Hepatocyte (in vitro differentiated cells): Measurements from ENCODE around the gene USP9Y. TPM values are rescaled to one million over a fixed set of nuclear protein-coding genes. Genes with fewer than 3 reads are reported as not detected.

Experiments used
- DNase-seq: peaks from one replicate; pipeline ENCODE4 v3.0.0-alpha.2; 2016; ENCODE audit warnings: low spot score
- H2AFZ ChIP-seq: fragments of 200-600 bp; sonication (generic); 2 replicates; pipeline ENCODE4 v1.6.0; 2016; ENCODE audit warnings: antibody characterized with exemption, mild to moderate bottlenecking
- H3K27ac ChIP-seq: fragments of 200-600 bp; sonication (generic); 2 replicates; pipeline ENCODE4 v1.5.1; 2016; ENCODE audit warnings: mild to moderate bottlenecking
- H3K27me3 ChIP-seq: fragments of 200-600 bp; sonication (generic); 2 replicates; pipeline ENCODE4 v1.6.1; 2016
- H3K36me3 ChIP-seq: fragments of 200-600 bp; sonication (generic); replicated peaks from 2 replicates; pipeline ENCODE4 v1.5.1; 2016; ENCODE audit warnings: low read depth; ENCODE audit not compliant: insufficient read depth
- H3K4me1 ChIP-seq: fragments of 200-600 bp; sonication (generic); 2 replicates; pipeline ENCODE4 v1.5.1; 2016; ENCODE audit warnings: mild to moderate bottlenecking, moderate library complexity; ENCODE audit not compliant: insufficient read depth
- H3K4me2 ChIP-seq: fragments of 200-600 bp; sonication (generic); 2 replicates; pipeline ENCODE4 v1.6.0; 2016
- H3K4me3 ChIP-seq: fragments of 200-600 bp; sonication (generic); 2 replicates; pipeline ENCODE4 v1.5.1; 2016; ENCODE audit warnings: mild to moderate bottlenecking
- H3K79me2 ChIP-seq: fragments of 200-600 bp; sonication (generic); 2 replicates; pipeline ENCODE4 v1.6.0; 2017; ENCODE audit warnings: mild to moderate bottlenecking
- H3K9me2 ChIP-seq: fragments of 200-600 bp; sonication (generic); replicated peaks from 2 replicates; pipeline ENCODE4 v1.6.0; 2017; ENCODE audit warnings: mild to moderate bottlenecking; ENCODE audit not compliant: insufficient read depth
- H3K9me3 ChIP-seq: fragments of 200-600 bp; sonication (generic); 2 replicates; pipeline ENCODE4 v1.5.1; 2016; ENCODE audit warnings: low read depth, mild to moderate bottlenecking
- H4K20me1 ChIP-seq: fragments of 200-600 bp; sonication (generic); 2 replicates; pipeline ENCODE4 v1.6.0; 2016; ENCODE audit warnings: mild to moderate bottlenecking; ENCODE audit not compliant: insufficient read depth, poor library complexity, severe bottlenecking
- CTCF ChIP-seq: fragments of 200-600 bp; sonication (generic); IDR thresholded peaks from 2 replicates; pipeline ENCODE4 v1.5.1; 2016; ENCODE audit warnings: antibody characterized with exemption, mild to moderate bottlenecking; ENCODE audit not compliant: poor library complexity
- EZH2 ChIP-seq: fragments of 200-600 bp; sonication (generic); IDR thresholded peaks from 2 replicates; pipeline ENCODE4 v1.6.1; 2016; ENCODE audit warnings: antibody characterized with exemption, mild to moderate bottlenecking, borderline replicate concordance
- EZH2phosphoT487 ChIP-seq: fragments of 200-600 bp; sonication (generic); IDR thresholded peaks from one replicate; pipeline ENCODE4 v1.6.1; 2018; ENCODE audit warnings: antibody characterized with exemption, mild to moderate bottlenecking, low read depth, moderate library complexity; ENCODE audit not compliant: unreplicated experiment, severe bottlenecking
- WGBS: methylation state at CpG from one replicate; pipeline ENCODE4 v1.1.6; 2016; ENCODE audit warnings: low lambda C conversion rate; ENCODE audit errors: missing lambda C conversion rate; 5-methylcytosine and 5-hydroxymethylcytosine counted together
- polyA plus RNA-seq: library from polyadenylated mRNA; unstranded; fragments of >200 nt; fragmentation: Nextera tagmentation; extraction: Ambion mirVana; gene quantifications from 2 replicates; pipeline ENCODE4 v1.2.1, GENCODE V29; 2016
- total RNA-seq: library from RNA; depleted of rRNA; stranded (reverse); fragments of >200 nt; gene quantifications from 2 replicates; pipeline ENCODE4 v1.2.3, GENCODE V29; 2014

The USP9Y gene
- total and polyA plus RNA-seq, 2 experiments from 2014 or later, result not detected

DNA sequence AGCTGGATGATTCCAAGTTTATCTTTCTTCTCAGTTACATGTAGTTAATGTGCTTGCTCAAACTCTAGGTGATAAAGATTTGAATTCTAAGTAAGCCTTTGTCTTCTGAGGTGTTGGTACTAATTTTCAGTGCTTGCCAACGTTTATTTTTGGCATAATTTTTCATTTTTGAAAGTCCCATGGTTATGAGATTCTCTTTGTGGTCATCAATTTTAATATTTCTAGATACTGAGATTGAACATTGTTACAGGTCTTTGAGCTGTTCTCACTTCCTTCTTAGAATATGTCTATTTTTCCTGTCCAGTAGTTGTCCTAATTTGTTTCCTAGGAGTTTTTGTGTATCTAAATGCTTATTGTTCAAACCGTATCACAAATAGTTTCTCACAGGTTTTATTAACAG is 40.4 kb downstream of the USP9Y start:
- no CpG with 5 or more reads among the region's 2 CpGs for WGBS
- TF ChIP-seq EZH2phosphoT487, result no peak
- TF ChIP-seq CTCF, result no peak
- TF ChIP-seq EZH2, result no peak
- no peaks in the 10 kb centered on the region for H4K20me1 ChIP-seq
- H3K4me3 ChIP-seq, result no peak overlapping the region
- H3K4me1 ChIP-seq, result no peaks in the 10 kb centered on the region
- H3K4me2 ChIP-seq, result no peak overlapping the region
- no peak for DNase-seq
- H2AFZ ChIP-seq, result no peak overlapping the region
- no peaks in the 10 kb centered on the region for H3K9me2 ChIP-seq
- H3K27me3 ChIP-seq, result no peaks in the 10 kb centered on the region
- no peaks in the 10 kb centered on the region for H3K36me3 ChIP-seq
- H3K27ac ChIP-seq, result no peak overlapping the region
- H3K9me3 ChIP-seq, result no peaks in the 10 kb centered on the region
- H3K79me2 ChIP-seq, result no peaks in the 10 kb centered on the region

DNA sequence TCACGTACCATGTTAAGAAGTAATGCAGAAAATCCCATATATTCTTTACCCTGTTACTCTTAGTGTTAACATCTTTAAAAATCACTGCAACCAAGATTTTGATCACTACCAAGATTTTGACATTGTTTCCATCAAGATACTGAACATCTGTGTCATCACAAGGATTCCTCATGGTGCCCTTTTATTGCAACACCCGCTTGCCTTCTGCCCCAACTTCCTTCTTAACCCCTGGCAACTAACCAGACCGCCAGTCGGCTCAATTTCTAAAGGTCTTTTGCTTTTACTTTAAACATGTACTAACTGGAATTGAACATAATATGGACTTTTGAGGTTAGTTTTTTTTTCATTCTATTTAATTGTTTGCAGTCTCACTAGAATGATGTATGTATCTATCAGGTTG is 41.7 kb downstream of the USP9Y start:
- Histone ChIP-seq H3K4me3 (no peak overlapping the region), H3K9me3 (no peaks in the 10 kb centered on the region), H3K4me2 (no peak overlapping the region), H3K79me2 (no peaks in the 10 kb centered on the region), H3K9me2 (no peaks in the 10 kb centered on the region), H4K20me1 (no peaks in the 10 kb centered on the region), H3K27ac (no peak overlapping the region), H3K36me3 (no peaks in the 10 kb centered on the region), H3K27me3 (no peaks in the 10 kb centered on the region), H2AFZ (no peak overlapping the region), H3K4me1 (no peaks in the 10 kb centered on the region)
- TF ChIP-seq EZH2phosphoT487 (no peak), CTCF (no peak), EZH2 (no peak)
- no CpG with 5 or more reads among the region's 4 CpGs for WGBS
- no peak for DNase-seq

- no peak overlapping the region for H3K4me3 ChIP-seq
- TF ChIP-seq CTCF (no peak), EZH2phosphoT487 (no peak), EZH2 (no peak)
- H4K20me1 ChIP-seq, result no peaks in the 10 kb centered on the region
- WGBS, result no CpG with 5 or more reads among the region's 2 CpGs
- no peaks in the 10 kb centered on the region for H3K9me2 ChIP-seq
- no peak overlapping the region for H2AFZ ChIP-seq
- no peak for DNase-seq
- no peak overlapping the region for H3K4me2 ChIP-seq
- no peaks in the 10 kb centered on the region for H3K4me1 ChIP-seq
- no peaks in the 10 kb centered on the region for H3K36me3 ChIP-seq
- no peaks in the 10 kb centered on the region for H3K9me3 ChIP-seq
- no peak overlapping the region for H3K27ac ChIP-seq
- no peaks in the 10 kb centered on the region for H3K79me2 ChIP-seq
- no peaks in the 10 kb centered on the region for H3K27me3 ChIP-seq
Observed at GRCh38 chrY:12744091-12744490, 43.1 kb downstream of the USP9Y start.

GRCh38 chrY:12749293-12749692 is 48.3 kb downstream of the USP9Y start:
- no peaks in the 10 kb centered on the region for H3K79me2 ChIP-seq
- H3K4me2 ChIP-seq, result no peak overlapping the region
- H3K4me1 ChIP-seq, result no peaks in the 10 kb centered on the region
- no CpG with 5 or more reads among the region's 1 CpG for WGBS
- no peak for DNase-seq
- H3K27me3 ChIP-seq, result no peaks in the 10 kb centered on the region
- H3K9me3 ChIP-seq, result no peaks in the 10 kb centered on the region
- no peaks in the 10 kb centered on the region for H3K36me3 ChIP-seq
- no peaks in the 10 kb centered on the region for H4K20me1 ChIP-seq
- H2AFZ ChIP-seq, result no peak overlapping the region
- no peaks in the 10 kb centered on the region for H3K9me2 ChIP-seq
- no peak overlapping the region for H3K4me3 ChIP-seq
- no peak for TF ChIP-seq CTCF
- no peak for TF ChIP-seq EZH2
- no peak for TF ChIP-seq EZH2phosphoT487
- no peak overlapping the region for H3K27ac ChIP-seq
